ENCODE data around the gene ST6GALNAC2. TPM values are rescaled to one million over a fixed set of nuclear protein-coding genes. Genes with fewer than 3 reads are reported as not detected.

Gene ST6GALNAC2
- total RNA-seq, 2 experiments from 2014 or later: not detected

DNA sequence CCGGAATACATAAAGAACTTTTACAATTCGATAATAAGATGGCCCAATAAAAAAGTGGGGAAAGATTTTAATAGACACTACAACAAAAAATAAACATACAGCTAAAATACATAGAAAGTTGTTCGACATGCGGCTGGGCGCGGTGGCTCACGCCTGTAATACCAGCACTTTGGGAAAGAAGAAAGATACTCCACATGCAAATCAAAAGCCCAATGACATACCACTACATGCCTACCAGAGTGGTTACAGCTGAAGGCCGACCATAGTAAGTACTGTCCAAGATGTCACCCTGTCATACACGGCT, 36.5 kb downstream of the ST6GALNAC2 start:
- intact Hi-C loops (cut with micrococcal nuclease): no loop called here
- no peak for ATAC-seq
- CTCF ChIA-PET: interaction anchor here (0.7 to 4.6 kb wide), 6 partner anchors 8 to 75 kb away, joined by 3 to 36 read pairs (median 4); partner anchors contain the start of gene ST6GALNAC2

DNA sequence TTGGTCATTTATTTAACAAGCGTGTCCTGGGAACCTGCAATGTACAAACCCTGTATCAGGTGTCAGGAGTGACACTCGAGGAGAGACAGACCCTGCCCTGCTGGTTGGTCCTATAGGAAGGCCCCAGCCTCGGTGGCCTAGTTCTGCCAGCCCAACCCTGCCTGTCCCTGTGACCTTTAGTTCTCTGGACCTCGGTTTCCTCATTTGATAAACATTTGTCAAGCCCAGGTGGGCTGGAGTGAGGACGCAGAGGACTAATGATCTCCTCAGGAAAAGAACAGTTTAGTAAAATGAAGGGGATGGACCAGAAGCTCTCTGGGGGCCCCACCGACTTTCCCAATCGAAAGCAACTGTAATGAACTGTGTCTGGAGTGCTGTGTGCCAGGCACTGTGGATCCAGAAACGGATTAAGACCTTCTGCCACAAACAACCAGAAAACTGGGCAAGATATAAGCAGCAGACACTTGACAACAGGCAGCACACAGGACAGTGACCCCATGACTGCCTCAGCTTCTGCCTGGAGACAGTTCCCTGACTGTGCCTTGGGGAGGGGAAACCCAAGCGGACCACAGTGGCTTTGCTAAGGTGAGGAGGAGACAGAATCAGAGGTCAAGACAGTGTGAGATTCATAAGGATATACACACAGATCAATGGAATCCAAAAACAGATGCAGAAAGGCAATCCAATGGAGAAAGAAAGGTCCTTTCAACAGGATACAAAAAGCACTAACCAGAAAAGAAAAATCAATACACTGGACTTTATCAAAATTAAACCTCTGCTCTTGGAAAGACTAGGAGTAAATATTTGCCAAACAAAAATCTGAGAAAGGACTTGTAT, 37.1 kb downstream of the ST6GALNAC2 start:
- ATAC-seq: no peak
- Mint-ChIP-seq H3K4me3 (no peak overlapping the region), H3K36me3 (ENCODE audit: low read depth) (no peaks in the 10 kb centered on the region), H3K9me3 (no peaks in the 10 kb centered on the region), H3K27me3 (peaks cover 1% of the 10 kb centered on the region), H3K27ac (no peak overlapping the region), H3K4me1 (ENCODE audit: low read depth) (peaks cover 5% of the 10 kb centered on the region)
- POLR2A ChIA-PET: interaction anchor here (0.8 to 1.1 kb wide), 2 partner anchors 10 to 63 kb away, joined by 3 to 5 read pairs; no protein-coding TSS in a partner anchor
- peak; percentile 2 for TF ChIP-seq CTCF (IDR thresholded peaks at IDR 0.05)
- CTCF ChIA-PET: interaction anchor here (0.7 to 4.6 kb wide), 7 partner anchors 9 to 75 kb away, joined by 3 to 36 read pairs (median 3); partner anchors contain the start of genes PRCD and ST6GALNAC2
- no peak for DNase-seq
- intact Hi-C loops (cut with micrococcal nuclease): no loop called here

More for the DNA sequence above, 36.5 kb downstream of the ST6GALNAC2 start:
- peaks cover 1% of the 10 kb centered on the region for H3K27me3 Mint-ChIP-seq
- H3K4me1 Mint-ChIP-seq (ENCODE audit: low read depth): peaks cover 5% of the 10 kb centered on the region
- no peaks in the 10 kb centered on the region for H3K36me3 Mint-ChIP-seq (ENCODE audit: low read depth)
- no peak for TF ChIP-seq CTCF (IDR thresholded peaks at IDR 0.05)
- H3K27ac Mint-ChIP-seq: no peak overlapping the region
- POLR2A ChIA-PET: interaction anchor here (0.8 to 1.1 kb wide), 2 partner anchors 9 to 64 kb away, joined by 3 to 5 read pairs; no protein-coding TSS in a partner anchor
- no peaks in the 10 kb centered on the region for H3K9me3 Mint-ChIP-seq
- no peak overlapping the region for H3K4me3 Mint-ChIP-seq
- no peak for DNase-seq

- ChIA-PET CTCF (interaction anchor here (1.0 to 5.6 kb wide), 6 partner anchors 9 to 54 kb away, joined by 3 to 69 read pairs (median 5); no protein-coding TSS in a partner anchor), POLR2A (interaction anchor here (1.3 to 6.2 kb wide), 2 partner anchors 10 to 20 kb away, joined by 5 to 40 read pairs; no protein-coding TSS in a partner anchor)
- peak; percentile 14 for TF ChIP-seq CTCF (IDR thresholded peaks at IDR 0.05)
- H3K36me3 Mint-ChIP-seq (ENCODE audit: low read depth): no peaks in the 10 kb centered on the region
- no peak overlapping the region for H3K4me3 Mint-ChIP-seq
- intact Hi-C loops (cut with micrococcal nuclease): no loop called here
- no peak overlapping the region for H3K27ac Mint-ChIP-seq
- H3K27me3 Mint-ChIP-seq: peaks cover 2% of the 10 kb centered on the region
- H3K4me1 Mint-ChIP-seq (ENCODE audit: low read depth): peaks cover 5% of the 10 kb centered on the region
- ATAC-seq (no peak), DNase-seq (no peak)
- no peaks in the 10 kb centered on the region for H3K9me3 Mint-ChIP-seq
These were observed 37.9 kb downstream of the ST6GALNAC2 start for GRCh38 chr17:76547642-76548202.

- POLR2A ChIA-PET: interaction anchor here (1.3 to 6.2 kb wide), 2 partner anchors 11 to 19 kb away, joined by 5 to 40 read pairs; no protein-coding TSS in a partner anchor
These were observed 38.4 kb downstream of the ST6GALNAC2 start for GRCh38 chr17:76547183-76547641.

More at GRCh38 chr17:76547183-76547641, 38.4 kb downstream of the ST6GALNAC2 start:
- Mint-ChIP-seq H3K4me1 (ENCODE audit: low read depth) (peaks cover 5% of the 10 kb centered on the region), H3K36me3 (ENCODE audit: low read depth) (no peaks in the 10 kb centered on the region), H3K4me3 (no peak overlapping the region), H3K27ac (no peak overlapping the region), H3K27me3 (peaks cover 4% of the 10 kb centered on the region), H3K9me3 (no peaks in the 10 kb centered on the region)
- TF ChIP-seq CTCF (IDR thresholded peaks at IDR 0.05): peak; percentile 67
- CTCF ChIA-PET: interaction anchor here (0.6 to 5.6 kb wide), 19 partner anchors 10 to 567 kb away, joined by 3 to 69 read pairs (median 4); no protein-coding TSS in a partner anchor
- intact Hi-C loops (cut with micrococcal nuclease): no loop called here
- ATAC-seq (peak; percentile 89), DNase-seq (peak; percentile 70)

All from activated CD8-positive, alpha-beta T cell treated with anti-CD3 and anti-CD28 coated beads for 36 hours (primary cell).